SJSA1 (cell line): ENCODE measurements around the gene F2R. TPM values are rescaled to one million over a fixed set of nuclear protein-coding genes. Genes with fewer than 3 reads are reported as not detected.

ENCODE experiments used
- DNase-seq, 2 experiments: peaks; one replicate each; pipeline ENCODE4 v3.0.0-alpha.2; 2015 to 2020; ENCODE audit warnings: low spot score in 2 of 2, low read depth in 1 of 2
- H3K27ac ChIP-seq: fragments of 250-450 bp; sonication (Bioruptor Pico); 2 replicates; pipeline ENCODE4 v1.5.1; 2020; ENCODE audit warnings: mild to moderate bottlenecking, moderate library complexity
- H3K27me3 ChIP-seq: fragments of 250-450 bp; sonication (Bioruptor Pico); replicated peaks from 2 replicates; pipeline ENCODE4 v1.5.1; 2020; ENCODE audit warnings: mild to moderate bottlenecking, moderate library complexity
- H3K36me3 ChIP-seq: fragments of 250-450 bp; sonication (Bioruptor Pico); 2 replicates; pipeline ENCODE4 v1.5.1; 2020; ENCODE audit warnings: mild to moderate bottlenecking
- H3K4me1 ChIP-seq: fragments of 250-450 bp; sonication (Bioruptor Pico); replicated peaks from 2 replicates; pipeline ENCODE4 v1.6.1; 2021; ENCODE audit warnings: mild to moderate bottlenecking
- H3K4me3 ChIP-seq: fragments of 250-450 bp; sonication (Bioruptor Pico); 2 replicates; pipeline ENCODE4 v1.5.1; 2020; ENCODE audit warnings: mild to moderate bottlenecking
- H3K9me3 ChIP-seq: fragments of 250-450 bp; sonication (Bioruptor Pico); replicated peaks from 2 replicates; pipeline ENCODE4 v1.5.1; 2020; ENCODE audit warnings: mild to moderate bottlenecking
- total RNA-seq: library from RNA; depleted of rRNA; stranded (reverse); fragments of >200 nt; shearing (Covaris generic); gene quantifications from 2 replicates; pipeline ENCODE4 v1.2.3, GENCODE V29; 2014

Gene F2R
- total RNA-seq, 1 experiment from 2014 or later: 95.4 TPM

DNA sequence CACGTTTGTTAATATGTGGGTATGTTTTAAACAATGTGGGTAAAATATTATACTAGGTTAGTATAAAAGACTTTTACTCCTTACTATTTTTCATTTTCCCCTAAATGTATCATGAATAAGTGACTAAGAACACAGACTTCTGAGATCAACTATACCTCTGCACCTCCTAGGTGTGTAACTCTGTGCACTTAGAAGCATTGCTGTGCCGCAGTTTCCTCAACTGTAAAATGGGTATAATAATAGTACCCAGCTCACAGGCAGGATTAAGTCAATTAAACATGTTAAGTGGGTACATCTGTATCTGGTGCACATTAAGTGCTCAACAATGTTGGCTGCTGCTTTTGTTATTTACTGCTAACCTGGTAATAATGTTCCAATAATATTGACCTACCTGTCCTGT is 21.6 kb upstream of the F2R start:
- Histone ChIP-seq H3K27me3 (no peaks in the 10 kb centered on the region), H3K4me3 (no peak overlapping the region), H3K4me1 (peaks cover 41% of the 10 kb centered on the region), H3K36me3 (no peaks in the 10 kb centered on the region), H3K27ac (no peak overlapping the region), H3K9me3 (no peaks in the 10 kb centered on the region)
- no peak for DNase-seq

DNA sequence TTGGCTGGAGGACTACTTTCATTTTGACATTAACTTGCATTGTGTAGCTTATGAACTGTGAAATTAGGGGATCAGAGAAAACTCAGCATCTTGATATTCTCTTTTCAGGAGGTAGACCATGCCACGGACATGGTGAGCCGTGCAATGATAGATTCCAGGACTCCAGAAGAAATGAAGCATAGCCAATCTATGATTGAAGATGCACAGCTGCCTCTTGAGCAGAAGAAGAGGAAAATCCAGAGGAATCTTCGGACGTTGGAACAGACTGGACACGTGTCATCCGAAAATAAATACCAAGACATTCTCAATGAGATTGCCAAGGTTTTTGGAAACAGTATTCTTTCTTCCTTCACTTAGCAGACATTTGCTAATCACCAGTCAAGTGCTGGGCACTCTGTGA is 20.6 kb upstream of the F2R start:
- H3K27me3 ChIP-seq: no peaks in the 10 kb centered on the region
- H3K27ac ChIP-seq: no peak overlapping the region
- H3K36me3 ChIP-seq: no peaks in the 10 kb centered on the region
- H3K4me1 ChIP-seq: peaks cover 30% of the 10 kb centered on the region
- H3K4me3 ChIP-seq: no peak overlapping the region
- no peak for DNase-seq
- no peaks in the 10 kb centered on the region for H3K9me3 ChIP-seq

DNA sequence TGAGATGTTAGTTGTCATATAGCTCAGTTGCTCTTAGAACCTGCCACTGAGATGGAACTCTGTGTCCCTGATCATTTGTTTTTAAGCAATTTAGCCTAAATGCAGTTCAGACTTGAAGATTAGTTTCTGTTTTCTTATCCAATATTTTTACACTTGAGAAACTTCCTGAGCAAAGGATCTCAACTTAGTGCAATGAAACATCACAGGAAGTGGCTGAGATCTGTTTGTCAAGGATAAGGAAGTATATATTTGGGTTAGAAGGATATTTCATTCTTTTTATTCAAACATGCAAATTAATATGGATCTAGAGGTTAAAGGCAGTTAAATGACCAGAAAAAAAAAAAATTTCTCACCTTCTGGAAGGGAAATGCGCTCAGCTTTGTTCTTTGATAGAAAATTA is 19.7 kb upstream of the F2R start:
- H3K27me3 ChIP-seq: no peaks in the 10 kb centered on the region
- H3K4me1 ChIP-seq: peaks cover 21% of the 10 kb centered on the region
- no peaks in the 10 kb centered on the region for H3K36me3 ChIP-seq
- no peak for DNase-seq
- no peaks in the 10 kb centered on the region; the same call in 1 of the 2 replicates for H3K9me3 ChIP-seq
- H3K27ac ChIP-seq: no peak overlapping the region
- H3K4me3 ChIP-seq: no peak overlapping the region

DNA sequence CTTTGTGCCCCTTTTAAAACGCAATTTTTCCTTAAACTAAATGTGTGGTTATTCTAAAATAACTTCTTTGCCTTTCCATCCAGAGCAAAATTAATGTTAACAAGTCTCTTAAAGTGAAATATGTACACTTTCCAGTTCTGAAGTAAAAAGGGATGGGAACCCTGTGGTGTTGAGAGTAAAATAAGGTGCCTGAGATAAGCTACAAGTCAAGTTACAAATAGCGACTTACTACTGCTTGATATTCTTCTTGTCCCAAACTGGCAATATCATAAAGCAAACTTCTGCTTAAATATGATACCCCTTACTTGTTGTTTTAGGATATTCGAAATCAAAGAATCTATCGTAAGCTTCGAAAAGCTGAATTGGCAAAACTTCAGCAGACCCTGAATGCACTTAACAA is 18.3 kb upstream of the F2R start:
- no peaks in the 10 kb centered on the region; the same call in 1 of the 2 replicates for H3K9me3 ChIP-seq
- no peaks in the 10 kb centered on the region for H3K27me3 ChIP-seq
- peaks cover 7% of the 10 kb centered on the region for H3K4me1 ChIP-seq
- no peak overlapping the region for H3K4me3 ChIP-seq
- no peak for DNase-seq
- H3K27ac ChIP-seq: no peak overlapping the region
- no peaks in the 10 kb centered on the region for H3K36me3 ChIP-seq

GRCh38 chr5:76700571-76700970 is 15.4 kb upstream of the F2R start:
- Histone ChIP-seq H3K4me3 (no peak overlapping the region), H3K27me3 (no peaks in the 10 kb centered on the region), H3K9me3 (no peaks in the 10 kb centered on the region; the same call in 1 of the 2 replicates), H3K27ac (no peak overlapping the region), H3K36me3 (no peaks in the 10 kb centered on the region), H3K4me1 (peaks cover 5% of the 10 kb centered on the region; the same call in 1 of the 2 replicates)
- no peak for DNase-seq

- Histone ChIP-seq H3K27ac (no peak overlapping the region), H3K27me3 (no peaks in the 10 kb centered on the region)
- no peak for DNase-seq
Measured at GRCh38 chr5:76701298-76701697, 14.6 kb upstream of the F2R start.

GRCh38 chr5:76703707-76704106 is 12.2 kb upstream of the F2R start:
- Histone ChIP-seq H3K27me3 (no peaks in the 10 kb centered on the region), H3K36me3 (no peaks in the 10 kb centered on the region), H3K4me1 (peaks cover 14% of the 10 kb centered on the region), H3K27ac (no peak overlapping the region), H3K9me3 (no peaks in the 10 kb centered on the region; the same call in 1 of the 2 replicates), H3K4me3 (no peak overlapping the region)
- DNase-seq: no peak

More at GRCh38 chr5:76701298-76701697, 14.6 kb upstream of the F2R start:
- no peaks in the 10 kb centered on the region for H3K36me3 ChIP-seq
- H3K9me3 ChIP-seq: no peaks in the 10 kb centered on the region; the same call in 1 of the 2 replicates
- peaks cover 5% of the 10 kb centered on the region; the same call in 1 of the 2 replicates for H3K4me1 ChIP-seq
- no peak overlapping the region for H3K4me3 ChIP-seq

GRCh38 chr5:76704131-76704663 is 11.7 kb upstream of the F2R start:
- no peak for DNase-seq

GRCh38 chr5:76705574-76705973 is 10.4 kb upstream of the F2R start:
- no peak overlapping the region for H3K27ac ChIP-seq
- no peaks in the 10 kb centered on the region for H3K36me3 ChIP-seq
- H3K4me1 ChIP-seq: peaks cover 33% of the 10 kb centered on the region
- H3K27me3 ChIP-seq: no peaks in the 10 kb centered on the region
- no peak overlapping the region for H3K4me3 ChIP-seq
- no peaks in the 10 kb centered on the region; the same call in 1 of the 2 replicates for H3K9me3 ChIP-seq
- no peak for DNase-seq

More at GRCh38 chr5:76704131-76704663, 11.7 kb upstream of the F2R start:
- Histone ChIP-seq H3K27me3 (no peaks in the 10 kb centered on the region), H3K4me3 (no peak overlapping the region), H3K4me1 (peaks cover 19% of the 10 kb centered on the region), H3K9me3 (no peaks in the 10 kb centered on the region; the same call in 1 of the 2 replicates), H3K27ac (no peak overlapping the region), H3K36me3 (no peaks in the 10 kb centered on the region)

GRCh38 chr5:76709762-76710161 is 6.2 kb upstream of the F2R start:
- no peak overlapping the region for H3K4me3 ChIP-seq
- H3K4me1 ChIP-seq: peaks cover 41% of the 10 kb centered on the region
- no peaks in the 10 kb centered on the region for H3K9me3 ChIP-seq
- H3K36me3 ChIP-seq: no peaks in the 10 kb centered on the region
- peak in 1 of 2 experiments; percentile 78 for DNase-seq
- H3K27me3 ChIP-seq: no peaks in the 10 kb centered on the region
- H3K27ac ChIP-seq: peak overlapping the region; percentile 84

DNA sequence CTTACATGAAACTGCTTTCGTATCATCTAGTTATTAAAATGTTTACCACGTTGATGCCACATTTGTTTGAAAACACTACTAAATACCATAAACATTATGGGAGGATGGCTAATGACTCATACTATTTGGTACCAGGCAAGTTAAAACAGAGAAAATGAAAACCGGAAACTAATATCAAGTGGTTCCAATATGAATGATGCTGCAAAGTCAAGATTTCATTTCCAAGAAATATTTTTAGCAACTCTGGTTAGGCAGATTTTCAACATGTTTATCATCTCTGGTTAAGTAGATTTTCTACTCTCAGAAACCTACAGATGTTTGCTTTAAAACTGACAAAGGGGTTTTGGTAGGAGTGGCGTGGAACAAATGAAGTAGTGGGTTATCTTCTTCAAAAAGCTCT is 4.9 kb upstream of the F2R start:
- Histone ChIP-seq H3K4me3 (no peak overlapping the region), H3K9me3 (no peaks in the 10 kb centered on the region), H3K27me3 (no peaks in the 10 kb centered on the region), H3K27ac (peak overlapping the region; percentile 84), H3K36me3 (peaks cover under 1% of the 10 kb centered on the region; the same call in 1 of the 2 replicates), H3K4me1 (peaks cover 47% of the 10 kb centered on the region)
- DNase-seq: peak in 1 of 2 experiments; percentile 76

DNA sequence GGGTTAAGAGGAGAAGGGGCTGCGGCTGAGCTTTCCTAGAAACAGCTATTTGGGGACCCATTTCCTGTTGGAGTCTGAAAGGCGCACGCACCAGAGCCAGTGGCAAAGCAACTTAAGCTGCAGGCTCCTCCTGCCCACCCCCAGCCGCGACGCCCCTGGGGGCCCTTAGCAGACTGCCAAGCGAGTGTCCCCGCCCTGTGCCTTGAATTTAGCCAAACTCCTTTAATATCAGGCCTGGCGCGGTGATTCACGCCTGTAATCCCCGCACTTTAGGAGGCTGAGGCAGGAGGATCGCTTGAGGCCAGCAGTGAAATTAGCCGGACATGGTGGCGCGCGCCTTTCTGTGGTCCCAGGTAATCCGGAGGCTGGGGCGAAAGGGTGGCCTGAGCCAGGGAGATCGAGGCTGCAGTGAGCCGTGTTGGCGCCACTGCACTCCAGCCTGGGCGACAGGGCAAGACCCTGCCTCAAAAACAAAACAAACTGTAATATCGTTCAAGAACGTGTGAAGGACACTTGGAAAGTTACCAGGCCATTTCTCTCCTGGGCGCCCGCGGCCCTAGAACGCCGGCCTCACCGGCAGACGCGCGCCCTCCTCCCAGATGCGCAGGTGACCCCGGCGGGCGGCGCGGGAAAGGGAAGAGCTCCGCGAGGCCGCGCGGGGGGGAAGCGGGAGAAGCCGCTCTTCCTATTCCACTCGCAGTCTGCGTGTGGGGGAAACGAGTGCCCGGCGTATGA is 1.0 kb upstream of the F2R start:
- peaks cover 47% of the 10 kb centered on the region for H3K4me1 ChIP-seq
- H3K36me3 ChIP-seq: peaks cover 12% of the 10 kb centered on the region
- DNase-seq: no peak
- H3K27ac ChIP-seq: peak overlapping the region; percentile 90
- H3K27me3 ChIP-seq: no peaks in the 10 kb centered on the region
- H3K4me3 ChIP-seq: peak overlapping the region; percentile 85; the same call in 1 of the 2 replicates
- H3K9me3 ChIP-seq: no peaks in the 10 kb centered on the region

DNA sequence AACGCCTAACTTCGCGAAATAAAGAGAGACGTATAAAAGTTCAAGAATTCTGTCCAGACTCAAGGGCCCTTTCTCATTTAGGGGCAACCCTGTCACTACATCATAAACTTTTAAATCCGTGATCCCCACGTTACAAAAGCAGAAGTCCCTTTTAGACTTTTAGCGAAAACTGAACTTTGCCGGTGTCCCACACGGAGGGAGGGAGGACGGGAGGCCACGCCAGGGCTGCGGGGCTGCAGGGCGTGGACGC is 515 bp upstream of the F2R start:
- Histone ChIP-seq H3K36me3 (peaks cover 12% of the 10 kb centered on the region), H3K4me3 (peak overlapping the region; percentile 85), H3K27me3 (no peaks in the 10 kb centered on the region), H3K4me1 (peaks cover 42% of the 10 kb centered on the region), H3K27ac (peak overlapping the region; percentile 90), H3K9me3 (no peaks in the 10 kb centered on the region)
- DNase-seq: no peak

GRCh38 chr5:76716456-76717157 is 681 bp downstream of the F2R start:
- no peaks in the 10 kb centered on the region for H3K9me3 ChIP-seq
- peaks cover 12% of the 10 kb centered on the region for H3K36me3 ChIP-seq
- peak overlapping the region; percentile 85 for H3K4me3 ChIP-seq
- DNase-seq: peak; percentile 40 to 49
- peak overlapping the region; percentile 90 for H3K27ac ChIP-seq
- H3K4me1 ChIP-seq: peaks cover 30% of the 10 kb centered on the region
- no peaks in the 10 kb centered on the region for H3K27me3 ChIP-seq
